ENCODE data around the gene CDYL. TPM values are rescaled to one million over a fixed set of nuclear protein-coding genes. Genes with fewer than 3 reads are reported as not detected.

The CDYL gene
- polyA plus RNA-seq, 12 donors: 16.9 to 30.6 (median 21.3) TPM; not detected in 1

DNA sequence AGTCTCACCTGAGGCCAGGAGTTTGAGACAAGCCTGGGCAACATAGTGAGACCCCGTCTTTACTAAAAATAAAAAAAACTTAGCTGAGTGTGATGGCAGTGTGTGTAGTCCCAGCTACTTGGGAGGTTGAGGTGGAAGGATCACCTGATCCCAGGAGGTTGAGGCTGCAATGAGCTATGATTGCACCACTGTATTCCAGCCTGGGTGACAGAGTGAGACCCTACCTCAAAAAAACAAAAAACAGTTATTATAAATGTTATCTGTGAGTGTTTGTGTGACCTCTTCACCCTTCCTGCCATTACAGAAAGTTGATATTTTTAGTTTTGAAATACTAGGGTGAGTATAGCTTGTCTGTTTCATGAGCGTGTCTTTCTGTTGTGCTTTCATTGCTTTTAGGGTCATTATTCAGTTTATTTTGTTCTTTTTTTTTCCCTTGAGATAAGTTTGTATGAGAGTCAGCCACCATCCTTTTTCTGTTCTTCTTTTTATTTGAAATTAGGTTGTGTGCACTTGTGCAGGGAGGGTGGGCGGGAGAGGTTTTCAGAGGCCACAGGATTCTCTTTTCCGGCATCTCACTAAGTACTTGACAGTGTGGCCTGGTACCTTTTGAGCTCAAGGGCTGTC lies 26.2 kb downstream of the CDYL start:
- DNase-seq: no peak

GRCh38 chr6:4803343-4803744 lies 27.1 kb downstream of the CDYL start:
- DNase-seq: no peak

DNA sequence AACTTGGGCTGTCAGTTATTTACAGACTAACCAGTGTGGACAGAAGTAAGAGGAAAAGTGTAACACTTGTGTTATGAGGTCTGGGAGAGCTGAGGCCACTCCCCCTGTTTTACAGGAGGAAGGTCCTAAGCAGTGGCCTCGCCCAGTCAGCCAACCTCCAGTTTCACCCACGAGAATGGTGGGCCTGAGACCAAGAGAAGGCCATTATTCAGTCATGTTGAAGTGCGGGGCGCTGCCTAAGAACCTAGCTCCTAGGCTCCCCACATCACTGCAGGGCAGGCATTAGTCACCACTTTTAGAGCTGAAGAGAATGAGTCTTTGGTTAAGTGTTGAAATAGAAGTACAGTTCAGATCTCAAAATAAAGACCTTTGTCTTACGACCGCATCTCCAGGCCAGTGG lies 27.9 kb downstream of the CDYL start:
- DNase-seq: no peak

DNA sequence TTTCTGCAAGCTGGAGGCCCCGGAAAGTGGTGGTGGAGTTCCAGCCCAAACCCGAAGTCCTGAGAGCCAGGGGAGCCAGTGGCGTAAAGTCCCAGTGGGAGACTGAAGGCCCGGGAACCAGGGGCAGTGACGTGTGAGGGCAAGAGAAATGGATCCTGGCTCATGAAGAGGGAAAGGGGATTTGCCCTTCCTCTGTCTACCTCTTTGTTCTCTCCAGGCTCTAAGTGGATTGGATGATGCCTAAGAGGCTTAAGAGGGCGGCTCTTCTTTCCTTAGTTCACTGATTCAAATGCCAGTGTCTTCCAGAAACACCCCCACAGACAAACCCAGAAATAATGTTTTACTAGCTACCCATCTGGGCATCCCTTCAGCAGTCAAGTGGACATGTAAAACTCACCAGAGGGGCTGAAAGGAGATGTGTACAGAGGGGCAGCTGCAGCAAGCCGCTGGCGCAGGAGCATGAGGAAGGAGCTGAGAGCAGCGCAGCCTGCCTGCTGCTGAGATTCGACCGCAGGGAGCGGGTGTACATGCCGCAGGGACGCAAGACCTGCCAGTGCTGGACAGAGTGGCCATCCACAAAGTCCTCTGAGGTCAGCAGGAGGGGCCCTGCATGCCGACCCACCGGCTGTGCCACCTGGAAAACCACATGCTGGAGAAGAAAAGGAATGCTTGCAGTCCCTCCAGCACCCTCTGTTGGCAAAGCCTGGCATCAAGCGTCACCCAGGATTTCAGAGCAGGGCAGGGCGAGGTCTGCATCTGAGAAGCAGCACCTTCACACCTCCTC lies 29.5 kb downstream of the CDYL start:
- DNase-seq: no peak

DNA sequence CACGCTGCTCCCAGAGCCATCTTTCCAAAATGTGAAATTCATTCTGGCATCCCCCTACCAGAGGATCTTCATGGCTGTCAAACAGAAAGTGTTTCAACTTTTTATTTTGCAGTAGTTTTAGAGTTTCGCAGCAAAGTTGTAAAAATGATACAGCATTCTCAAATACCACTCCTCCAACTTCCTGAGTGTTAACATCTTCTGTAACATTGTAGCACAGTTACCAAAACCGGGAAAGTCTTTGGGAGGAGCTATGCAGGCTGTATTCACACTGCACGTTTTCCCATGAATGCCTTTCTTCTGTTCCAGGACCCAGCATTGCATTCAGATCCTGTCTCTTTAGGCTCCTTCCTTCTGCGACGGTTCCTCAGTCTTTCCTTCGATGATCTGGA lies 30.1 kb downstream of the CDYL start:
- DNase-seq: no peak

DNA sequence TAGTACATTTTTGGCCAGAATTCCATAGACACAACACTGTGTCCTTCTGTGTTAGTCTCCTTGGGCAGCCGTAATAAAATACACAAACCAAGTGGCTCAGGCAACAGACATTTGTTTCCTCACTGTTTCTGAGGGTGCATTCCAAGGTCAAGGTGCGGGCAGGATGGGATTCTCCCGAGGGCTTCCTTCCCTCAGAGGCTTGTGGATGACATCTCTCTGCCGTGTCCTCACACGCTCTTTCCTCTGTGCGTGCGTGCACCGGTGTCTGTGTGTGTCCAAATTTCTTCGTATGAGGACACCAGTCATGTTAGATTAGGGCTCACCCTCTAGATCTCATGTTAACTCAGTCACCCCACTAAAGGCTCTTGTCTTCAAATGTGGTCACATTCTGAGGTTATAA lies 30.6 kb downstream of the CDYL start:
- no peak for DNase-seq

DNA sequence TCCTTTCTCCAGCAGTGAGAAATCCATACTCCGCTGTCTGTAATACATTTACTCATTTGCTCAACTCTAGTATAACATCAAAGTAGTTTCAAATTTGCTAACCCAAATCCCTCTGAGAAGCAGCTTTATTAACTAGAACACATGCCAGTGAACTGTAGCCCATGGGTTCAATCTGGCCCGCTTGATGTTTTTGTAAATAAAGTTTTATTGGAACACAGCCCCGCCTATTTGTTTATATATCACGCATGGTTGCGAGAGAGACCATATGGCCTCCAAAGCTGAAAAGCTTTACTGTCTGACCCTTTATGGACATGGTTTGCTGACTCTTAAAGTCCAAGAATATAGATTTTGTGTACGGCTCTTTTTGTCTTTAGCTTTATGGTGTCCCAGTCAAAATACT lies 32.2 kb downstream of the CDYL start:
- no peak for DNase-seq

GRCh38 chr6:4809999-4810918 lies 34.1 kb downstream of the CDYL start:
- no peak for DNase-seq

DNA sequence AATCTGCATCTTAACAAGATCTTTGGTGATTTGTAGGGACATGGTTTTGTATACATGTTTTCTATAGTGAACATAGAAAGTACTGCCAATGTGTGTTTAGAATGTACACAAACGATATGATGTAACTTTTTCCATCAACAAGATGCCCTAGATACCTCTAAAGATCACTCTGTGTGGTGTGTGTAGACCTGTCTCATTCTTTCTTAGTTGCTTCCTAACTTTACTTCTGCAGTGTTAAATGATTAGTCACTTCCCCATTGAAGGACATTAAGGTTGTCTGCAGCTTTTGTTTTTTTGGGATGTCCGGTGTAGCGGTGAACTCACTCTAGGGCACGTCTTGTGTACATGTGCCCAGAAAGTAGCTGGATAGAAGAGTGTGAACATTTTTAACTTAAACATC lies 35.9 kb downstream of the CDYL start:
- DNase-seq: no peak

DNA sequence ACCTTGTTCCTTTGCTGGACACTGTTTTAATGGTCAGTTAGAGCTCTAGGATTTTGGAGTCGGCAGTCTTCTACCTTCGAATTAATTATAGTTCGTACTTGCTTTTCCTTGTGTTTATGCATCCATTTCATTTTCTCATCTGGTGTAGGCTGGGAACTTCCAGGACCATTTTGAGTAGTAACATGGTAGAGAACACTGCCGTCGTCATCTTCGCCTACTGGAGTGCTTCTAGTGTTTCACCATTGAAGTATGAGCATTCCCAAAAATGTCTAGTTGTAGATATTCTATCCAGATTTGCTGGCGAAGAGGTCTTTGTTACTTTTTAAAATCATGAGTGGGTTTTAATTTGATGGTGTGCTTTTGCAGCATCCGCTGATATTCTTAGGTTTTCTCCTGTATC lies 36.9 kb downstream of the CDYL start:
- DNase-seq: no peak

DNA sequence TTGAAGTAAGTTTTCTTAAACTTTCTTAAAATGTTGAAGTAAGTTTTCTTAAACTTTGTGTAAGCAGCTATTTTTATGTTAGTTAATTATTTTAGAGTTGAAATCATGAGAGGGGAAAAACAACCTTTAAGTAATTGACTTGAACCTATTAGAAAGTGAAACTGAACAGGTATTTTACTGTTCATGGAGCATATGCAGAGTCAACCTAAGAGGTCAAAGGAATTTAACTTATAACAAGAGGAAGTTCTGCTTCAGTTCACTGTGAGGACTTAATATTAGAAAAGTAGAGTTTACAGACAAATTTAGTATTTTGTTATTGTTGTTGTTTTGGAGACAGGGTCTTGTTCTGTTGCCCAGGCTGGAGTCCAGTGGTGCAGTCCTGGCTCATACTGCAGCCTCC lies 38.0 kb downstream of the CDYL start:
- DNase-seq: no peak

DNA sequence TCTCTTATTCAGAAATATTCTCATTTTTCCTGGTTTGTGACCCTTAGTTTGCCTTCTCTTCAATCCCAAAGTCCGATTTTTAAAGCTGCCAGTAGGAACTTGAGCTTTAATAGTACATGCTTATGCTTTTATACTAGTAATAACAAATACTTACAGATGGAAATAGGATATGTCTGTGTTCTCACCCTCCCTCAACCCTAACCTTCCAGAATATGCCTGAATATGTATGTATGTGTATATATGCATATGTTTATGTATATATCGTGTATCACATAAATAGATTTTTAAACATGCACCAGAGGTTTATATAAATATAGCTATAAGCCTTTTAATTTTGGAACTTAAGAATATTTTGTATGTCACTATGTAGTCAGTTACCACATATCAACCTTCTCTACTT lies 38.8 kb downstream of the CDYL start:
- DNase-seq: no peak

DNA sequence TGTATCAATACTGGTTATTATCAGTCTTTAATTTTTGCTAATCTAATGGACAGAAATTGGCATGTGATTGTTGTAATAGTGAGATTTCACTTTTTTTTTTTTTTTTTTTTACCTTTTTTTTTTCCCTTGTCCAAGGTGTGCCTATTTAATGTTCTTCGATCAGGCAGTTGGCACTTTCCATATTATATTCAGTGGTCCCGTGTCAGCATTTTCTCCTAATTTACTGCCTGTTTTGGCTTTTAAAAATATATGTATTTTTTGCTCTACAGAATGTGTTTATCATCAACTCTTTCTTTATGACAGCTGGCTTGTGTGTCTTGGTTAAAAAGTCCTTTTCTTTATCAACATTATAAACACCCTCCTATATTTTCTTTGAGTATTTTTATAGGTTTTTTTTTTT lies 39.4 kb downstream of the CDYL start:
- no peak for DNase-seq

GRCh38 chr6:4816904-4817303 lies 40.7 kb downstream of the CDYL start:
- no peak for DNase-seq

- no peak for DNase-seq
These were observed 41.3 kb downstream of the CDYL start for GRCh38 chr6:4817551-4817950.

- DNase-seq: no peak
These were observed 42.2 kb downstream of the CDYL start for GRCh38 chr6:4818272-4818938.

GRCh38 chr6:4819706-4820283 lies 43.6 kb downstream of the CDYL start:
- DNase-seq: no peak

- DNase-seq: peak; percentile 21
These were observed 44.6 kb downstream of the CDYL start for GRCh38 chr6:4820704-4821276.

DNA sequence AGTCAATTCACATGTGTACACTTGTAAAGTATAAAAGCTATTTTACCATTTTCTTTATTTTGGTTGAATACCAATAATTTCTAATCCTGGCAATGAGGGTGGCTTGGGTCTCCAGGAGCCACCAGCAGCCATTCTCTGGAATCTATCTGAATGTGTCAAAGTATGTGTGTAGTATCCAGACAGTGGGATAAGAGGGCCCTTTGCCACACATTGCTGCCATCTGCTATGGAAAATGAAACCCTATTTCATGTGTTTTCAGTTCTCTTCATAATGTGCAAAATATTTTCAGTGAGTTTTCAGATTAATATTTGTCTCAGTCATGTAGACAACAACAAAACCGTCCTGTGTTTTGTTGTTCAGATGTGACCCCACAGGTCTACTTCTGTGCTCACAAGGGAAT lies 46.3 kb downstream of the CDYL start:
- no peak for DNase-seq

DNA sequence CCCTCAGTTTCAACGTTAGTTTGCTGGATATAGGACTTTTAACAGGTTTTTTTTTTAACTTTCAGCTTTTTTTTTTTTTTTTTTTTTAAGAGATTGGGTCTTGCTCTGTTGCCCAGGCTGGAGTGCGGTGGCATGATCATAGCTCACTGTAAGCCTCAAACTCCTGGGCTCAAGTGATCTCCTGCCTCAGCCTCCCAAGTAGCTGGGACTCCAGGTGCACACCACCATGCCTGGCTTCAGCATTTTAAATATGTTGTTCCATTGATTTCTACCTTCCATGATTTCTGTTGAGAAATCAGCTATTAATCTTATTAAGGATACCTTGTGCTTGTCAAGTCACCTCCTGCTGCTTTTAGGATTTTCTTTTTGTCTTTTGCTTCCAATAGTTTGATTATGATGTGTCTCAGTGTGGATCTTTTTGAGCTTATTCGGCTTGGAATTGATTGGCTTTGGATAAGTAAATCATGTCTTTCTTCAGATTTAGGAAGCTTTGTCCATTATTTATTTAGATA lies 52.0 kb downstream of the CDYL start:
- no peak for DNase-seq

DNA sequence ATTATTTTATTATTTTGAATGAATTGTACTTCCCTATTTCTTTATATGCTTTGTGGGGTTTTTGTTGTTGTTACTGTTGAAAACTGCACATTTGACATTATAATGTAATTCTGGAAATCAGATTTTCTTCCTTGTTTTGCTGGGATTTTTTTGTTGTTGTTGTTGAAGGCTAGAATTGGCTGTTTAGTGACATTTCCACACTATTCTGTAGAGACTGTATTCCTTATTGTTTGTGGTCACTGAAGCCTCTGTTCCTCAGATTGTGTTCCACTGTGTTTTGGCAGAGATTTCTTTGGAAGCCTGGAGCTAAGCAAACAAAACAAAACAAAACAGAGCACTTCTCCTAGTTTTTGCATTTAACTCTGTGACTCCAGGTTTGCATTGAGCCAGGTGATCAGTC lies 52.9 kb downstream of the CDYL start:
- DNase-seq: no peak
